ENCODE measurements around the gene ZFX. TPM values are rescaled to one million over a fixed set of nuclear protein-coding genes. Genes with fewer than 3 reads are reported as not detected.

Gene ZFX
- 32.8 TPM for total RNA-seq
- long read RNA-seq, partial matches to known transcripts: 4 of 6 reads
- long read RNA-seq, other reads (novel, unspliced or antisense): 2 of 6 reads

DNA sequence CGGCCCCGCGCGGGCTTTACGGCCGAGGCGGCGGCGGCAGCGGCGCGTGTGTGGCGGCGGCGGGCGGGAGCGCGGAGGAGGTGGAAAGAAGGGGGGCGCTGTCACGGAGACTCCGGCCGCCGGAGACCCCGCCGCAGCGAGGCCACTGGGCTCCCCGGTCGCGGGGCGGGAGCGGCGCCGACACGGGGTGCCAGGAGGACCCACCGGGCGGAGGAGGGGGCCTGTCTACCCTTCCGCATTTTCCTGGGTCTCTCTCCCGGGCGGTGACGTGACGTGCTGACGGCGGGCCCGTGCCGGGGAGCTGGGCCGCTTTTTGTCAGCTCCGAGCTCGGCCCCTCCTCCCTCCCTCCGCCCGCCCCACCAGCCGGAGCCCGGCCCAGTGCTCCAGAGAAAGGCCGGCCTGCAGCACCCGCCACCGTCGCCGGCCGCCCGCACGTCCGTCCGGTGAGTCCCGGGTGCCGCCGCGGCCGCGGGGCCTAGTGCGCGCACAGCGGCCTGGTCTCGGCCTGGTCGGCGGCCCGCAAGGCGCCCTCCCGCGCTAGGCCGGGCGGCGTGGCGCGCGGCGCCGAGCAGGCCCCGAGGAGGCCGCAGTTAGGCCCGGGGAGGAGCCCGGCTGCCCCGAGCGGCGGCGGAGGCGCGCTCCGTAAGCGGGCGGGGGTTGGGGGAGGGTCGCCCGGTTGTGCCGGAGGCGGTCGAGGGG lies at the start of gene ZFX:
TSS of gene ZFX (plus strand) at position 379 of the 700 bp plus-strand sequence. CDS start 23,014 bp downstream, outside the sequence.
- peak; percentile 70 for DNase-seq
- Histone ChIP-seq H3K36me3 (no peaks in the 10 kb centered on the region), H3K9me3 (replicated peaks) (no peaks in the 10 kb centered on the region), H3K27me3 (ENCODE audit: low read depth) (no peaks in the 10 kb centered on the region), H3K27ac (replicated peaks) (peak within 1 kb of the TSS; percentile 96), H3K4me3 (peak within 1 kb of the TSS; percentile 80), H3K4me1 (peaks cover 57% of the 10 kb centered on the region)
- TF ChIP-seq, protein P1, sequence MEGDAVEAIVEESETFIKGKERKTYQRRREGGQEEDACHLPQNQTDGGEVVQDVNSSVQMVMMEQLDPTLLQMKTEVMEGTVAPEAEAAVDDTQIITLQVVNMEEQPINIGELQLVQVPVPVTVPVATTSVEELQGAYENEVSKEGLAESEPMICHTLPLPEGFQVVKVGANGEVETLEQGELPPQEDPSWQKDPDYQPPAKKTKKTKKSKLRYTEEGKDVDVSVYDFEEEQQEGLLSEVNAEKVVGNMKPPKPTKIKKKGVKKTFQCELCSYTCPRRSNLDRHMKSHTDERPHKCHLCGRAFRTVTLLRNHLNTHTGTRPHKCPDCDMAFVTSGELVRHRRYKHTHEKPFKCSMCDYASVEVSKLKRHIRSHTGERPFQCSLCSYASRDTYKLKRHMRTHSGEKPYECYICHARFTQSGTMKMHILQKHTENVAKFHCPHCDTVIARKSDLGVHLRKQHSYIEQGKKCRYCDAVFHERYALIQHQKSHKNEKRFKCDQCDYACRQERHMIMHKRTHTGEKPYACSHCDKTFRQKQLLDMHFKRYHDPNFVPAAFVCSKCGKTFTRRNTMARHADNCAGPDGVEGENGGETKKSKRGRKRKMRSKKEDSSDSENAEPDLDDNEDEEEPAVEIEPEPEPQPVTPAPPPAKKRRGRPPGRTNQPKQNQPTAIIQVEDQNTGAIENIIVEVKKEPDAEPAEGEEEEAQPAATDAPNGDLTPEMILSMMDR (IDR thresholded peaks at IDR 0.05; ENCODE audit: borderline replicate concordance): peak; percentile 14
- intact Hi-C loops (cut with micrococcal nuclease): no loop called here

DNA sequence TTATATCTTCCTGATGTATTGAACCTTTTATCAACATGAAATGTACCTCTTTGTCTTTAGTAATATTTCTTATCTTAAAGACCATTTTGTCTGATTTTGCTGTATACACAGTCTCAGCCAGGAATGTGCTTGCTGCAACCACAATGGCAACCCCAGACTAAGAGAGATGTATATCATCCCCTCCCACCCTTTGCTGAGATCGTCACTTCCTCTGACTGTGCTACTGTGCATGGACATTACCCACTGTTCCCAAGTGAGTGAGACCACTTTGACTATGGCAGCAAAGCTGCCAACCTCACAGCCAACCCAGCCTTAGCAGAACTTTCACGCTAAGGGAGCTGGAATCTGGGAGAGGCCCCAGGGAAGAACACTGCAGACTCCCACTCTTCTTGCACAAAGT lies 48.8 kb upstream of the ZFX start:
- no peak for DNase-seq
- TF ChIP-seq, protein P1 (IDR thresholded peaks at IDR 0.05; ENCODE audit: borderline replicate concordance): no peak

DNA sequence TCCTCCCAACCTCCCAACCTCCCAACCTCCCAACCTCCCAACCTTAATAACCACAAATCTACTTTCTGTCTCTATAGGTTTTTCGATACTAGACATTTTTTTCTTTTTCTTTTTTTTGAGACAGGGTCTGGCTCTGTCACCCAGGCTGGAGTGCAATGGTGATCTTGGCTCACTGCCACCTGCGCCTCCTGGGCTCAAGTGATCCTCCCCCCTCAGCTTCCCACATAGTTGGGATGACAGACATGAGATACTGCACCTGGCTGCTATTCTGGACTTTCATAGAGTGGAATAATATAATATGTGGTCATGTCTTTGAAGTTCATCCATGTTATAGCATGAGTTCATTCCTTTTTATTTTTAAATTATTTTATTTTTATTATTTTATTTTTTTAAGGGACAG lies 39.5 kb upstream of the ZFX start:
- Histone ChIP-seq H3K4me3 (no peak overlapping the region), H3K36me3 (no peaks in the 10 kb centered on the region), H3K27ac (replicated peaks) (no peak overlapping the region), H3K9me3 (replicated peaks) (no peaks in the 10 kb centered on the region), H3K27me3 (ENCODE audit: low read depth) (no peaks in the 10 kb centered on the region), H3K4me1 (no peaks in the 10 kb centered on the region)
- intact Hi-C loops (cut with micrococcal nuclease): no loop called here
- DNase-seq: no peak
- TF ChIP-seq, protein P1 (IDR thresholded peaks at IDR 0.05; ENCODE audit: borderline replicate concordance): no peak

More for the DNA sequence above, 48.8 kb upstream of the ZFX start:
- Histone ChIP-seq H3K27me3 (ENCODE audit: low read depth) (no peaks in the 10 kb centered on the region), H3K27ac (replicated peaks) (no peak overlapping the region), H3K36me3 (no peaks in the 10 kb centered on the region), H3K9me3 (replicated peaks) (no peaks in the 10 kb centered on the region), H3K4me3 (no peak overlapping the region), H3K4me1 (no peaks in the 10 kb centered on the region)
- intact Hi-C loops (cut with micrococcal nuclease): no loop called here

DNA sequence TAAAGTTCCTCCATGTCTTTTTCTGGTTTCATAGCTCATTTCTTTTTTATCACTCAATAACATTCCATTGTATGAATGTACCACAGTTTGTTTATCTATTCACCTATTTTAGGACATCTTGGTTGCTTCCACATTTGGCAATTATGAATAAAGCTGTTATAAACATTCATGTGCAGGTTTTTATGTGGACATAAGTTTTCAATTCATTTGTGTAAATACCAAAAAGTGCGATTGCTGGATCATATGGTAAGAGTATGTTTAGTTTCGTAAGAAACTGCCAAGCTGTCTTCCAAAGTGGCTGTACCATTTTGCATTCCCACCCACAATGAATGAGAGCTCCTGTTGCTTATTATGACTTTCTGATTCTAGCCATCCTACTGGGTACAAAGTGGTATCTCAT lies 36.3 kb upstream of the ZFX start:
- TF ChIP-seq, protein P1 (IDR thresholded peaks at IDR 0.05; ENCODE audit: borderline replicate concordance): no peak
- DNase-seq: no peak
- no peaks in the 10 kb centered on the region for H3K36me3 ChIP-seq
- H3K27me3 ChIP-seq (ENCODE audit: low read depth): no peaks in the 10 kb centered on the region
- no peak overlapping the region for H3K27ac ChIP-seq (replicated peaks)
- H3K4me3 ChIP-seq: no peak overlapping the region
- H3K9me3 ChIP-seq (replicated peaks): no peaks in the 10 kb centered on the region
- intact Hi-C loops (cut with micrococcal nuclease): no loop called here
- H3K4me1 ChIP-seq: no peaks in the 10 kb centered on the region

DNA sequence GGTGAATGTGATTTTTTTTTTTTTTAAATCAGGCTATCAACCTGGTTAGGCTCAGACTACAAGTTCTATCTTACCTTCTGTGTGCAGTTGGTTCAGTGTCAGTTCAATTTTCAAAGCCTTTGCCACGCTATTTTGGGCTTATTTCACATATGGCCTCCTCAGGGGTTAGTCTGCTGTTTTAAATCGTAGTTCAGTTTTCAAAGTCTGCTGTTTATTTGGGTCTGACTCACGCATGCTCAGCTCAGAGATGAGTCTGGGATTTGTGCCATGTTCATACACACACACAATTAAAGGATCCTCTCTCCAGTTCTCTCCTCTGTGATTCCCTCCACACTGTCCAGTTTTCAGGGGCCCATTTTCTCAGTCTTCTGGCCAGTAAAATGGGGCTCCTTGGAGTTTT lies 32.3 kb upstream of the ZFX start:
- no peak for DNase-seq
- H3K36me3 ChIP-seq: no peaks in the 10 kb centered on the region
- intact Hi-C loops (cut with micrococcal nuclease): no loop called here
- no peaks in the 10 kb centered on the region for H3K27me3 ChIP-seq (ENCODE audit: low read depth)
- TF ChIP-seq, protein P1 (IDR thresholded peaks at IDR 0.05; ENCODE audit: borderline replicate concordance): no peak
- H3K27ac ChIP-seq (replicated peaks): peak overlapping the region; percentile 61
- peak overlapping the region; percentile 29 for H3K4me3 ChIP-seq
- no peaks in the 10 kb centered on the region for H3K9me3 ChIP-seq (replicated peaks)
- no peaks in the 10 kb centered on the region for H3K4me1 ChIP-seq
